Activated naive CD8-positive, alpha-beta T cell treated with anti-CD3 and anti-CD28 coated beads, Interleukin-2, amount 50 U/mL, for 24 hours (primary cell): ENCODE data around the gene TBCE.

Experiments
- ATAC-seq: fragments of 150-1000 bp; cut with Tn5 transposase; one replicate; pipeline ENCODE4 v1.10.0; 2021
- DNase-seq: peaks from one replicate; pipeline ENCODE4 v3.0.0; 2021
- H3K27ac Mint-ChIP-seq: one replicate; pipeline ENCODE4 v1.8.0; 2021; ENCODE audit warnings: mild to moderate bottlenecking, mixed read lengths
- H3K27me3 Mint-ChIP-seq: one replicate; pipeline ENCODE4 v1.8.0; 2021; ENCODE audit warnings: mixed read lengths
- H3K36me3 Mint-ChIP-seq: one replicate; pipeline ENCODE4 v1.8.0; 2021; ENCODE audit warnings: low read depth, mixed read lengths
- H3K4me1 Mint-ChIP-seq: one replicate; pipeline ENCODE4 v1.8.0; 2021; ENCODE audit warnings: mixed read lengths
- H3K4me3 Mint-ChIP-seq: one replicate; pipeline ENCODE4 v1.8.0; 2021; ENCODE audit warnings: mild to moderate bottlenecking, moderate library complexity, mixed read lengths
- H3K9me3 Mint-ChIP-seq: one replicate; pipeline ENCODE4 v1.8.0; 2021; ENCODE audit warnings: mixed read lengths

Gene TBCE

DNA sequence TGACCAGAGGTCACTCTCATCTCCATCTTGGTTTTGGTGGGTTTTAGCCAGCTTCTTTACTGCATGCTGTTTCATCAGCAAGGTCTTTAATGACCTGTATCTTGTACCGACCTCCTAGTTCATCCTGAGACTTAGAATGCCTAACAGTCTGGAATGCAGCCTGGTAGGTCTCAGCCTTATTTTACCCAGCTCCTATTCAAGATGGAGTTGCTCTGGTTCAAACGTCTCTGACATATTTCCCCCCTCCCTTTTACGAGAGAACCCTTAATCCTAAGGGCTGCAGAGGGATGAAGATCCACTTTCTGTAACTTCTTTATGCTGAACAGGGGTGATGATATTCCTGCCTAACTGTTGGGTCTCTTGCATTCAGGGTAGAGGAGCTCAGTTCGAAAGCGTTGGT, 43.2 kb downstream of the TBCE start:
- no peak overlapping the region for H3K4me3 Mint-ChIP-seq
- peaks cover 8% of the 10 kb centered on the region for H3K36me3 Mint-ChIP-seq
- no peaks in the 10 kb centered on the region for H3K27me3 Mint-ChIP-seq
- H3K27ac Mint-ChIP-seq: no peak overlapping the region
- DNase-seq (no peak), ATAC-seq (no peak)
- no peaks in the 10 kb centered on the region for H3K4me1 Mint-ChIP-seq
- H3K9me3 Mint-ChIP-seq: no peaks in the 10 kb centered on the region

- no peak for DNase-seq
- no peak overlapping the region for H3K4me3 Mint-ChIP-seq
- ATAC-seq: peak; percentile 49
- no peaks in the 10 kb centered on the region for H3K9me3 Mint-ChIP-seq
- H3K27me3 Mint-ChIP-seq: no peaks in the 10 kb centered on the region
- H3K27ac Mint-ChIP-seq: no peak overlapping the region
- peaks cover 8% of the 10 kb centered on the region for H3K36me3 Mint-ChIP-seq
- peaks cover 2% of the 10 kb centered on the region for H3K4me1 Mint-ChIP-seq
Observed at GRCh38 chr1:235411489-235412486, 44.6 kb downstream of the TBCE start.

DNA sequence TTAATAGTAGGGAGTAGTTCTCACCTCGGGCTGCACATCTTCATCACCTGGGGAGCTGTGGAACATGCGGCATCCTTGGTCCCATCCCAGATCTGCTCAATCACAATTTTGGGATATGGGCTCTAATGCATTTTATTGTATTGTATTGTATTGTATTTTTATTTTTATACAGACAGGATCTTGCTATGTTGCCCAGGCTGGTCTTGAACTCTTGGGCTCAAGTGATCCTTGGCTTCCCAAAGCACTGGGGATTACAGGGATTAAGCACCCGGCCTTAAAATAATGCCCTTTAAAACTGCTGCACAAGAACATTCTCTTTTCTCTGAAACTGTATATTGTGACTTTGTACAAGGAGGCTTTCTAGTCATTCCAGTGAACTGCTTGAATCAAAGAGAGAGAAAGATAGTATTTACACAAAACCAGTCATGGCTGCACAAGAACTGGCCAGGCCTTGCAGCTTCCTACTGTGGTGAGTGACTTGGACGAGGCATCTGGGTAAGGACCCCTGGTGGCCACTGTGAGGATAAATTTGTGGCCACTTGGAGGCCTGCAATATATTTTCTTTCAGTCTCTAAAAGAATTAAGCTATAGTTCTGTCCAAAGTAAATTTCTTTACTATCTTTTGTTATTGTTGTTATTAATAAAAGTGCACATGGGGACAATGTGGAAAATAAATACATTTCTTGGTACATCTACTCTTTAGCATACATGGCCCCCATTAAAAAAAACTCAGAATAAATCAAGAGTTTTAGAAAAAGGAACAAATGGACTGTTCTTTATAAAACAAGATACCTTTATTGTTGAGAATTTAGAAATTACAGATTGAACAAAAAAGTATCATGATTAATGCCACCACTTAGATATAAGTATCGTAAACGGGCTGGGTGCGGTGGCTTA, 48.0 kb downstream of the TBCE start:
- Mint-ChIP-seq H3K4me3 (no peak overlapping the region), H3K27me3 (no peaks in the 10 kb centered on the region), H3K9me3 (no peaks in the 10 kb centered on the region), H3K4me1 (peaks cover 5% of the 10 kb centered on the region), H3K36me3 (peaks cover 6% of the 10 kb centered on the region), H3K27ac (no peak overlapping the region)
- ATAC-seq: peak; percentile 53
- DNase-seq: peak; percentile 62

- peaks cover 6% of the 10 kb centered on the region for H3K4me1 Mint-ChIP-seq
- H3K27ac Mint-ChIP-seq: no peak overlapping the region
- H3K36me3 Mint-ChIP-seq: peaks cover 8% of the 10 kb centered on the region
- no peak for DNase-seq
- H3K4me3 Mint-ChIP-seq: no peak overlapping the region
- ATAC-seq: no peak
- H3K27me3 Mint-ChIP-seq: no peaks in the 10 kb centered on the region
- H3K9me3 Mint-ChIP-seq: no peaks in the 10 kb centered on the region
Observed at GRCh38 chr1:235416662-235417049, 49.4 kb downstream of the TBCE start.

DNA sequence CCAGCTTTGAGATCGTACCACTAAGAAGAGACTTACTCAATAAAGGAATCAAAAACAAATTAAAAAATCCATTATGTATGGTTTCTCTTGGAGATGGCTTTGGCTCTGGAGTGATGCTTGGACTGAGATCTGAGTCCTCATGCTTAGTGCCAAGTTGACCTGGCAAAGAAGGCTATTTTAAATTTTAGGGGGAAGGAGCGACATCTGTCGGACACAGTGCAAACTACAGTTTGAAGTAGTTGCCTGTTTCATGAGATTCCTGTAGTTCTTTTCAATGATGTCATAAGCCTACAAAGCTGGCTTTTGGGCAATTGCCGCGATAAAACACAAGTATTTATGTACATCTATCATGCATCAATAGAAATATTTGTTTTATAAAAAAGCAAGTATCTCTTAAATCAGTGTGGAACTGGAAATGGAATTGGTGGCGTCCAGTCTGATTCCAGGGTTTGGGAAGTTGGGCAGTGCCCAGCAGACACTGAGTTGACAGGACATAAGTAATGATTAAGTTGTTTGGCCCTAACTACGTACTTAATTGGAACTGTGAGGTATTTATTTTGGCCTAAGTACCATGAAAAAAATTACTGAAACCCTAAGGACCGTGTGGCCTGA, 50.0 kb downstream of the TBCE start:
- ATAC-seq (peak; percentile 62), DNase-seq (peak; percentile 59)
- Mint-ChIP-seq H3K4me1 (peaks cover 11% of the 10 kb centered on the region), H3K27ac (no peak overlapping the region), H3K4me3 (no peak overlapping the region), H3K9me3 (no peaks in the 10 kb centered on the region), H3K36me3 (peaks cover 8% of the 10 kb centered on the region), H3K27me3 (no peaks in the 10 kb centered on the region)

DNA sequence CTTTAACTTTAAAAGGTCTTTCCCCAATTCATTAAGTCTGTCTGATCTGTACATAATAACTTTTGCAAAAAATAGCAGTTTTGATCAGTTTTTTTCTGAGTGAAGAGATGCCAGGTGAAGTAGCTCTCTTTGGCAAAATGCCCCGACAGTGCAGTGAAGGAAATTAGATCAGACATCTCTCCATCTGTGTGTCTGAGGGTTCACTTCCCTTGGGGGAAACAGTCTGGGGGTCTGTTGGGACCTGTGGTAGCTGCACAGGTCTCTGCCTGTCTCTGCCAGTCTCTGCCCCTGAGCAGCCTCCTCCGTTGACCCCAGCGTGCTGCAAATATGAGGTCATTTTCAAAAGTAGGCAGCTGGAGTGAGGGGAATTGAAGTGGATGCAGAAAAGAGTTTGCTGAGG, 54.5 kb downstream of the TBCE start:
- H3K4me1 Mint-ChIP-seq: peaks cover 25% of the 10 kb centered on the region
- H3K9me3 Mint-ChIP-seq: no peaks in the 10 kb centered on the region
- H3K27me3 Mint-ChIP-seq: no peaks in the 10 kb centered on the region
- no peak overlapping the region for H3K27ac Mint-ChIP-seq
- no peak overlapping the region for H3K4me3 Mint-ChIP-seq
- DNase-seq: no peak
- ATAC-seq: no peak
- H3K36me3 Mint-ChIP-seq: peaks cover 2% of the 10 kb centered on the region

- H3K27ac Mint-ChIP-seq: peak overlapping the region; percentile 17
Observed at GRCh38 chr1:235423214-235423652, 56.0 kb downstream of the TBCE start.

GRCh38 chr1:235424092-235424491, 56.9 kb downstream of the TBCE start:
- Mint-ChIP-seq H3K36me3 (peaks cover 2% of the 10 kb centered on the region), H3K27ac (no peak overlapping the region), H3K4me3 (no peak overlapping the region), H3K9me3 (no peaks in the 10 kb centered on the region), H3K27me3 (no peaks in the 10 kb centered on the region), H3K4me1 (peaks cover 22% of the 10 kb centered on the region)
- DNase-seq: no peak
- no peak for ATAC-seq

More at GRCh38 chr1:235423214-235423652, 56.0 kb downstream of the TBCE start:
- Mint-ChIP-seq H3K27me3 (no peaks in the 10 kb centered on the region), H3K9me3 (no peaks in the 10 kb centered on the region), H3K4me3 (no peak overlapping the region), H3K4me1 (peaks cover 22% of the 10 kb centered on the region), H3K36me3 (peaks cover 2% of the 10 kb centered on the region)
- ATAC-seq (peak; percentile 88), DNase-seq (peak; percentile 40)

GRCh38 chr1:235425357-235425756, 58.1 kb downstream of the TBCE start:
- H3K27me3 Mint-ChIP-seq: no peaks in the 10 kb centered on the region
- H3K4me1 Mint-ChIP-seq: peaks cover 22% of the 10 kb centered on the region
- H3K36me3 Mint-ChIP-seq: peaks cover 3% of the 10 kb centered on the region
- H3K27ac Mint-ChIP-seq: no peak overlapping the region
- no peak overlapping the region for H3K4me3 Mint-ChIP-seq
- H3K9me3 Mint-ChIP-seq: no peaks in the 10 kb centered on the region
- ATAC-seq: no peak
- no peak for DNase-seq

DNA sequence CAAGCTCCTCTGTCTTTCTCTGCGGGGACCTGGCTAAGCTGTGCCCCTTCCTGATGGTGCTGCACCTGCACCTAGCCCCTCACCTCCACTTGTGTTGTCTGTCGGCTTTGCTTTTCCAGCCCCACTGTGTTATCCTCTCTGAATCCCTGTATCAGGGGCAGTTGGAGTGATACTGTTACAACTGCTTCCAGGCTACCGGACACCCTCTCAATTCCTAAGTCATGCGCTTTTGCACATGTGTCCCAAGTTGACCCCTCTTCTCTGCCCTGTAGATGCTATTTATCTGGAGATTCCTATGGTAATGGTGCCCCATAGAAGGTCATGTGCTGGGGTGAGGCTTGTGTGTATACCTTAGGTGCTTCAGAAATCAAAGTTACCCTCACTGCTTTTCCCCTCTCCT, 58.9 kb downstream of the TBCE start:
- Mint-ChIP-seq H3K4me1 (peaks cover 22% of the 10 kb centered on the region), H3K27me3 (no peaks in the 10 kb centered on the region), H3K27ac (no peak overlapping the region), H3K4me3 (no peak overlapping the region), H3K36me3 (peaks cover 1% of the 10 kb centered on the region), H3K9me3 (no peaks in the 10 kb centered on the region)
- no peak for ATAC-seq
- no peak for DNase-seq

DNA sequence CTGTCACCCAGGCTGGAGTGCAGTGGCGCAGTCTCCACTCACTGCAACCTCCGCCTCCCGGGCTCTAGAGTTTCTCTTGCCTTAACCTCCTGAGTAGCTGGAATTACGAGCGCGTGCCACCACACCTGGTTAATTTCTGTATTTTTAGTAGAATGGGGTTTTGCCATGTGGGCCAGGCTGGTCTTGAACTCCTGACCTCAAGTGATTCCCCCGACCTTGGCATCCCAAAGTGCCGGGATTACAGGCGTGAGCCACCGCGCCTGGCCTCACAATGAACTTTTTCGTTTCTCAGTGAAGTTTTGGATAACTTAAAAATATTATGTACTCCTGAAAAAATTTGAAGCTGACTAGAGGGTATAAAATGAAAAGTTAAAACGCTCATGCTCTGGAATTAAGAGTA, 59.5 kb downstream of the TBCE start:
- peaks cover 1% of the 10 kb centered on the region for H3K36me3 Mint-ChIP-seq
- no peak overlapping the region for H3K27ac Mint-ChIP-seq
- peaks cover 21% of the 10 kb centered on the region for H3K4me1 Mint-ChIP-seq
- H3K27me3 Mint-ChIP-seq: no peaks in the 10 kb centered on the region
- H3K9me3 Mint-ChIP-seq: no peaks in the 10 kb centered on the region
- H3K4me3 Mint-ChIP-seq: no peak overlapping the region
- DNase-seq (no peak), ATAC-seq (no peak)

GRCh38 chr1:235427447-235427846, 60.2 kb downstream of the TBCE start:
- Mint-ChIP-seq H3K9me3 (no peaks in the 10 kb centered on the region), H3K4me1 (peaks cover 16% of the 10 kb centered on the region), H3K36me3 (peaks cover 1% of the 10 kb centered on the region), H3K27ac (no peak overlapping the region), H3K27me3 (no peaks in the 10 kb centered on the region), H3K4me3 (no peak overlapping the region)
- no peak for DNase-seq
- no peak for ATAC-seq

DNA sequence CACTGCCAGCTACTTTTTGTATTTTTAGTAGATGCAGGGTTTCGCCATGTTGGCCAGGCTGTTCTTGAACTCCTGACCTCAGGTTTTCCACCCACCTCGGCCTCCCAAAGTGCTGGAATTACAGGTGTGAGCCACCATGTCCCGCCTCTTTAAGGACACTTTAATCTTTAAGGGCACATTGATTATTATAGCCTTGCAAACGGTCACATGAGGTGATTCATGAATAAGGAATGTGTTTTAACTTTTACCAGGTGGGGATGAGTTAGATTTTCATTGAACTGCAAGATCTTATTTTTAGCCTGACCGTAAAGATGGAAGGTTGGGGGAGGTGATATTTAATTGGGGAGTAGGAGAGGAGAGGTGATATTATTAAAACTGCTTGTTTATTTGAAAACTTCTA, 61.9 kb downstream of the TBCE start:
- Mint-ChIP-seq H3K27me3 (no peaks in the 10 kb centered on the region), H3K27ac (no peak overlapping the region), H3K36me3 (peaks cover 1% of the 10 kb centered on the region), H3K4me3 (no peak overlapping the region), H3K9me3 (no peaks in the 10 kb centered on the region), H3K4me1 (no peaks in the 10 kb centered on the region)
- no peak for DNase-seq
- ATAC-seq: no peak

DNA sequence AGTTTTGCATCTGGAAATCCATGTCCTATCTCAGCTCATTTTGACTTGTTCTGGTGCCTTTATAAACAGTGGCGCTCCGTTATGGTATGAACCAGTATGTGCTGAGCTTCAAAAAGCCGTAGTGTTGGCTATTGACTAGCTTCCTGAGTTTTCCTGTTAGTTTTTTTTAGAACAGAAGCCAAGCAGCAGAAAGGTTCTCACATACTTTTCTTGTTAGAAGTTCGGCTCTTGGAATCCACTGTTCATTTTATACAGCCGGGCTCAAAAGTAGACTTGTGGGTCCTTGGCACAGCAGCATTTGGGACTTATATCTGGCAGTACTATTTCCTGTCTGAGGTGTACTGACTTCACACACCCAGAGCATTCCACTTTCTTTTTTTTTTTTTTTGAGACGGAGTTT, 63.8 kb downstream of the TBCE start:
- ATAC-seq (no peak), DNase-seq (no peak)
- no peaks in the 10 kb centered on the region for H3K9me3 Mint-ChIP-seq
- H3K4me3 Mint-ChIP-seq: no peak overlapping the region
- H3K27ac Mint-ChIP-seq: no peak overlapping the region
- H3K36me3 Mint-ChIP-seq: peaks cover 8% of the 10 kb centered on the region
- H3K4me1 Mint-ChIP-seq: no peaks in the 10 kb centered on the region
- H3K27me3 Mint-ChIP-seq: no peaks in the 10 kb centered on the region
